Effector memory CD4-positive, alpha-beta T cell (primary cell): Measurements from ENCODE around the gene DCTN3.

Experiments
- DNase-seq, 3 donors: peaks; one replicate each; pipeline ENCODE4 v3.0.0-alpha.2; 2020
- H3K27ac ChIP-seq: 2 replicates; pipeline ENCODE4 v1.7.0; 2013; ENCODE audit warnings: mild to moderate bottlenecking, low read length, moderate library complexity; ENCODE audit not compliant: insufficient read depth, poor library complexity, severe bottlenecking
- H3K27me3 ChIP-seq: replicated peaks from 2 replicates; pipeline ENCODE4 v1.7.0; 2013; ENCODE audit warnings: mild to moderate bottlenecking, low read length; ENCODE audit not compliant: insufficient read depth, control insufficient read depth, poor library complexity, severe bottlenecking
- H3K36me3 ChIP-seq: 2 replicates; pipeline ENCODE4 v1.7.0; 2013; ENCODE audit warnings: mild to moderate bottlenecking, low read length, moderate library complexity; ENCODE audit not compliant: control insufficient read depth, insufficient read depth
- H3K4me1 ChIP-seq: 2 replicates; pipeline ENCODE4 v1.7.0; 2013; ENCODE audit warnings: low read length, mild to moderate bottlenecking; ENCODE audit not compliant: control insufficient read depth, insufficient read depth, poor library complexity, severe bottlenecking
- H3K4me3 ChIP-seq: 2 replicates; pipeline ENCODE4 v1.7.0; 2013; ENCODE audit warnings: low read length, low read depth, mild to moderate bottlenecking; ENCODE audit not compliant: insufficient read depth, poor library complexity, severe bottlenecking
- H3K9me3 ChIP-seq: 2 replicates; pipeline ENCODE4 v1.7.0; 2013; ENCODE audit warnings: mild to moderate bottlenecking, low read length, moderate library complexity; ENCODE audit not compliant: control insufficient read depth

Gene DCTN3

DNA sequence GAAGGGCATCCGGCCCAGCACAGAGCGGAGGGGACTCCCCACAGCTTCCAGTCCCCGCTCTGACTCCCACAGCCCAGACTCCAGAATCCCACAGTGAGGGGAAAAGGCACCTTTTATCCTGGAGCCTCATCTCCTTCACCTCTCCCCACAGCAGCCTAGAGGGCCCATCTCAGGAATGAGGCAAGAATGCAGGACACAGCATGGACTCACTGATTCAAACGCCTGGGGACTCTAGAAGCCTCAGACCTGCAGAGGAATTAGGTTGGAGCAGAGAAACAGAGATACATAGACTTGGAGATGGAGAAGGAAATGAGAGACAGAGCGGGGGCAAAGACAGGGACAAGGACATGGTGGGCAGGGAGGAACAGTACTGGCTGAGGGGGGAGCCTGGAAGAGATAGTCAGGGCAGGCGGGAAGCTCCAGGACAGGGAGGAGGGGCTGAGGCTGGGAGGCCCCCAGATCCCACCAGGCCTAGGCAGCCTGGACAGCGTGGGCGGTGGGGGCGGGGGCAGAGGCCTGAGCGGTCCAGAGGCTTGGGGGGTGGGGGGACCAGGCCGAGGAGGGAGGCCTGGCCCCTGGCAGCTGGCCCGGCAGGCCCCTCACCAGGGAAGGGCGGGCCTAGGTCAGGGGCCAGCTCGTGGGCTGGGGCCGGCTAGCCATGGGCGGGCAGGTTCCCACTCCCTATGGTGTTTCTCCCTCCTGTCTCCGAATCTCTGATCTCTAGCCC is 46.5 kb downstream of the DCTN3 start:
- DNase-seq: no peak

GRCh38 chr9:34572628-34573027 is 47.7 kb downstream of the DCTN3 start:
- Histone ChIP-seq H3K9me3 (no peaks in the 10 kb centered on the region), H3K4me1 (no peaks in the 10 kb centered on the region), H3K27me3 (peaks cover 4% of the 10 kb centered on the region), H3K4me3 (no peak overlapping the region), H3K27ac (no peak overlapping the region), H3K36me3 (no peaks in the 10 kb centered on the region)
- DNase-seq: no peak

More for the DNA sequence above, 46.5 kb downstream of the DCTN3 start:
- Histone ChIP-seq H3K4me1 (no peaks in the 10 kb centered on the region), H3K9me3 (no peaks in the 10 kb centered on the region), H3K27ac (no peak overlapping the region), H3K36me3 (no peaks in the 10 kb centered on the region), H3K4me3 (no peak overlapping the region), H3K27me3 (peaks cover 13% of the 10 kb centered on the region)

- H3K4me1 ChIP-seq: no peaks in the 10 kb centered on the region
- no peaks in the 10 kb centered on the region for H3K36me3 ChIP-seq
- H3K9me3 ChIP-seq: no peaks in the 10 kb centered on the region
- no peak overlapping the region for H3K27ac ChIP-seq
- H3K27me3 ChIP-seq: no peaks in the 10 kb centered on the region
- DNase-seq: no peak
- H3K4me3 ChIP-seq: no peak overlapping the region
Measured at GRCh38 chr9:34572092-34572491, 48.2 kb downstream of the DCTN3 start.

DNA sequence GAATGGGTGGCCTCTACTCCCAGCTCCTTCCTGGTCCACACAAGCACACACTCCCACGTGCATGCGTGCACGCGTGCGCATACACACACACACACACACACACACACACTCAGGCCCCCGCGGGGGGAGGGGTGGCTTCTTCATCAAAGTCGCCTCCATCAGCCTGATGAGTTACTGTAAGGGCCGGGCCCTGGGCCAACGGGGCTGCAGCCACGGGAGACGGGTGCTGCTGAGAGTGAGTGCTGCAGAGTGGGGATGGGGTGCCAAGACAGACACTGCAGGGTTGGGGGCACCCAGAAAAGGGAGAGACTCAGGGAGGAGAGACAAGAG is 48.8 kb downstream of the DCTN3 start:
- H3K36me3 ChIP-seq: no peaks in the 10 kb centered on the region
- no peaks in the 10 kb centered on the region for H3K27me3 ChIP-seq
- H3K9me3 ChIP-seq: no peaks in the 10 kb centered on the region
- no peak for DNase-seq
- H3K27ac ChIP-seq: no peak overlapping the region
- H3K4me1 ChIP-seq: no peaks in the 10 kb centered on the region
- H3K4me3 ChIP-seq: no peak overlapping the region

- H3K27ac ChIP-seq: no peak overlapping the region
Measured at GRCh38 chr9:34570809-34571480, 49.4 kb downstream of the DCTN3 start.

GRCh38 chr9:34570376-34570775 is 49.9 kb downstream of the DCTN3 start:
- Histone ChIP-seq H3K9me3 (no peaks in the 10 kb centered on the region), H3K4me1 (no peaks in the 10 kb centered on the region), H3K27me3 (no peaks in the 10 kb centered on the region), H3K27ac (no peak overlapping the region), H3K4me3 (no peak overlapping the region), H3K36me3 (no peaks in the 10 kb centered on the region)
- DNase-seq: no peak

More at GRCh38 chr9:34570809-34571480, 49.4 kb downstream of the DCTN3 start:
- H3K4me3 ChIP-seq: no peak overlapping the region
- H3K27me3 ChIP-seq: no peaks in the 10 kb centered on the region
- H3K4me1 ChIP-seq: no peaks in the 10 kb centered on the region
- no peaks in the 10 kb centered on the region for H3K36me3 ChIP-seq
- no peak for DNase-seq
- H3K9me3 ChIP-seq: no peaks in the 10 kb centered on the region

DNA sequence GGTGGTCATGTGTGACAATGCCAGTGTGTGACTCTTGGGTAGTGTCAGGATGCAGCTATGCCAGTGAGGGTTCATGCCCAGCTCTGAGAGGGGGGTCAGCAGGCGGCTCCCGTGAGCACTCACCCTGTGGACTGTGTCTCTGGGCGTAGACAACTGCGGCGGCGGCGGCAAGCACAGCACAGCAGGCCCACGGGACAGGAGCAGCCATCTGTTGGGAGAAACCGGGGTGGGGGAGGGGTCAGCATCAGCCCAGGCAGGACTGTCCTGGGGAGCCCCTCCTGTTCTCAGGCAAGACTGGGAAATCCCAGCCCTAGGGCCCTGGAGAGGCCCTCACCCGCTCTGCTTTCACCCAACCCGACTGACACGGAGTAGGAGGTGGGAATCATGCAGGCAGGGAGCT is 51.5 kb downstream of the DCTN3 start:
- Histone ChIP-seq H3K9me3 (no peaks in the 10 kb centered on the region), H3K27ac (no peak overlapping the region), H3K4me3 (no peak overlapping the region), H3K36me3 (no peaks in the 10 kb centered on the region), H3K27me3 (no peaks in the 10 kb centered on the region), H3K4me1 (no peaks in the 10 kb centered on the region)
- DNase-seq: no peak

DNA sequence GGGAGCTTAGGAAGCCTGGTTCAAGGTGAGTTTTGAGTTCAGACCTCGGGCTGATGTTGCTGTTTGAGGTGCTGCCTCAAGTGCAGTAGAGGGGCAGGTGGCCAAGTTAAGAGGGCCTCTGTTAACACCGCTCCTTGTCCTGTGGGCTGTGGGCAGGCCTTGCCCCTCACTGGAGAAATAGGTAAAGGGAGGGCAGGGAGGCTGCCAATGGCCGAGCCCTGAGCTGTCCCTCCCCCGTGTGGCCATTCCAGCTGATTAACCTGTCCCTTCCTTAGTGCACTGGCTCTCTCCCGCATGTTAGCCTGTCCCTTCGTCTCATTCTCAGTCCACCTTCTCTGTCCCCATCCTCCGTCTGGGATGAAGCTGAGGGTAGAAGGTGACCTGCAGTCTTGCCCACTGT is 52.2 kb downstream of the DCTN3 start:
- Histone ChIP-seq H3K9me3 (no peaks in the 10 kb centered on the region), H3K4me3 (no peak overlapping the region), H3K27me3 (no peaks in the 10 kb centered on the region), H3K27ac (no peak overlapping the region), H3K4me1 (no peaks in the 10 kb centered on the region), H3K36me3 (no peaks in the 10 kb centered on the region)
- no peak for DNase-seq

- no peaks in the 10 kb centered on the region for H3K27me3 ChIP-seq
Measured at GRCh38 chr9:34566972-34567371, 53.3 kb downstream of the DCTN3 start.

DNA sequence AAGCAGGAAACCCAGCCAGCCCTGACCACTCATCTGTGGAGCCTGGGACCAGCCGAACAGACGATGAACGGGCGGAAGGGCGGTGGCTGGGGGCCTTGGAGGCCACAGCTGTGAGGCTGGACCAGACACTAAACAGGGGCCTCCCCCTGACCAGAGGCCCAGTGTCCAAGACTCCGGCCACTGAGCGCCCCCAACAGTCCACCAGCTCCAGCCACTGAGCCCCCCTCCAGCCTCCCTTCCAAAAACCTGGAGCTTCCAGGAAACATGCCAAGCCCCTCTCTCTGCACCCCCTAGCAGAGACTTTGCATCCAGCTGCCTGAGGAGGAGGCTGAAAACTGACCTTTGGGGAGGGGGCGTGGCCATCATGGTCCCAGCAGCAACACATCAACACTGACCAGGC is 54.0 kb downstream of the DCTN3 start:
- Histone ChIP-seq H3K27ac (no peak overlapping the region), H3K36me3 (no peaks in the 10 kb centered on the region), H3K9me3 (peaks cover 4% of the 10 kb centered on the region), H3K4me1 (no peaks in the 10 kb centered on the region), H3K27me3 (no peaks in the 10 kb centered on the region), H3K4me3 (no peak overlapping the region)
- no peak for DNase-seq

More at GRCh38 chr9:34566972-34567371, 53.3 kb downstream of the DCTN3 start:
- Histone ChIP-seq H3K4me3 (no peak overlapping the region), H3K4me1 (no peaks in the 10 kb centered on the region), H3K27ac (no peak overlapping the region), H3K9me3 (peaks cover 4% of the 10 kb centered on the region), H3K36me3 (no peaks in the 10 kb centered on the region)
- no peak for DNase-seq
